Activated CD4-positive, alpha-beta T cell treated with anti-CD3 and anti-CD28 coated beads, Interleukin-2, amount 10 ng/mL, durations not matched to agents 24 days and 14 days (primary cell): ENCODE measurements around the gene FREM1. TPM values are rescaled to one million over a fixed set of nuclear protein-coding genes. Genes with fewer than 3 reads are reported as not detected.
"Not testable (repeated sequence)": the region's sequence is repeated elsewhere in the genome, so short reads cannot be mapped to it uniquely, and the experiment has no call there.

ENCODE experiments used
- DNase-seq: peaks from one replicate; pipeline ENCODE4 v3.0.0; 2022
- H3K27ac Mint-ChIP-seq: one replicate; pipeline ENCODE4 v1.8.0; 2022; ENCODE audit warnings: mild to moderate bottlenecking, mixed read lengths
- H3K27me3 Mint-ChIP-seq: one replicate; pipeline ENCODE4 v1.8.0; 2022; ENCODE audit warnings: mixed read lengths
- H3K36me3 Mint-ChIP-seq: one replicate; pipeline ENCODE4 v1.8.0; 2022; ENCODE audit warnings: low read depth, mild to moderate bottlenecking, mixed read lengths
- H3K4me1 Mint-ChIP-seq: one replicate; pipeline ENCODE4 v1.8.0; 2021; ENCODE audit warnings: mixed read lengths
- H3K4me3 Mint-ChIP-seq: one replicate; pipeline ENCODE4 v1.8.0; 2022; ENCODE audit warnings: mild to moderate bottlenecking, moderate library complexity, mixed read lengths
- H3K9me3 Mint-ChIP-seq: one replicate; pipeline ENCODE4 v1.8.0; 2021; ENCODE audit warnings: mixed read lengths
- intact Hi-C: fragments of 100-400 bp; cut with micrococcal nuclease; formaldehyde crosslinking; loops from one replicate; pipeline ENCODE4 v1.15.1; 2023
- total RNA-seq: library from RNA; stranded (reverse); gene quantifications from 2 replicates; pipeline ENCODE4 v1.2.3, GENCODE V29; 2022

Gene FREM1
- total RNA-seq, 1 donor from 2014 or later: not detected

GRCh38 chr9:14932231-14932630 lies 22.0 kb upstream of the FREM1 start:
- Mint-ChIP-seq H3K27me3 (peaks cover 3% of the 10 kb centered on the region), H3K4me1 (no peaks in the 10 kb centered on the region), H3K4me3 (no peak overlapping the region), H3K36me3 (no peaks in the 10 kb centered on the region), H3K27ac (no peak overlapping the region), H3K9me3 (no peaks in the 10 kb centered on the region)
- intact Hi-C loops: no loop called here
- no peak for DNase-seq

DNA sequence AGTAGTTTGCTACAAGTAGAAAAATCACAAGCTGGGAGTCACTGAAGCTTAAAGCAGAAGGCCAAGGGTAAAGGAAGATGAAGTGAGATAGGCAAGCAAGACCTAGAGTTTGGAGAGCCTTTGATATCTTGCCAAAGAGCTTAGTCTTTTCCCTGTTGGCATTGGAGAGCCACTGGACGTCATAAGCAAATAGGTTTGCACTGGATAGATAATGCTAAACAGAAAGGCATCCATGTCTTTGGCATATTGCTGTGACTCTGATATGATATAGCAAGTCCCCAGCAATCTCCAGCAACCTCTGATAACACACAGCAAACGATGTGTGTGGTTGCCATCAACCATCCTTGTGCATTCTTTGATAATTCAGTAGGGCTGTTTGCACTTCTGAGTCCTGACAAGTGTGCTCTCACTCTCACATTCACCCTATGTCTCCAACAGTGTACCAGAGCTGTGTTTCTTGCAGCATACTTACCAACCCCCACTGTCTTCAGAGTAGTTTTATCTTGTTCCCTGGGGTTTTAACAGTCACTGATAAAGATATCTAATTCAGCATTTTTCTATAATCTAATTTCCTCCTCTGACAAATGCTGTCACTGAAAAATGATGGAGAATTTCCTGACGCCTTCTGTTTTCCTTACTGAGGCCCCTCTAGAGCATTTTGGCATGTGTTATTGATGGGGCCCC lies 16.9 kb upstream of the FREM1 start:
- Mint-ChIP-seq H3K4me3 (no peak overlapping the region), H3K36me3 (no peaks in the 10 kb centered on the region), H3K27ac (no peak overlapping the region), H3K27me3 (no peaks in the 10 kb centered on the region), H3K4me1 (peaks cover 2% of the 10 kb centered on the region), H3K9me3 (no peaks in the 10 kb centered on the region)
- DNase-seq: no peak
- intact Hi-C loops: no loop called here

DNA sequence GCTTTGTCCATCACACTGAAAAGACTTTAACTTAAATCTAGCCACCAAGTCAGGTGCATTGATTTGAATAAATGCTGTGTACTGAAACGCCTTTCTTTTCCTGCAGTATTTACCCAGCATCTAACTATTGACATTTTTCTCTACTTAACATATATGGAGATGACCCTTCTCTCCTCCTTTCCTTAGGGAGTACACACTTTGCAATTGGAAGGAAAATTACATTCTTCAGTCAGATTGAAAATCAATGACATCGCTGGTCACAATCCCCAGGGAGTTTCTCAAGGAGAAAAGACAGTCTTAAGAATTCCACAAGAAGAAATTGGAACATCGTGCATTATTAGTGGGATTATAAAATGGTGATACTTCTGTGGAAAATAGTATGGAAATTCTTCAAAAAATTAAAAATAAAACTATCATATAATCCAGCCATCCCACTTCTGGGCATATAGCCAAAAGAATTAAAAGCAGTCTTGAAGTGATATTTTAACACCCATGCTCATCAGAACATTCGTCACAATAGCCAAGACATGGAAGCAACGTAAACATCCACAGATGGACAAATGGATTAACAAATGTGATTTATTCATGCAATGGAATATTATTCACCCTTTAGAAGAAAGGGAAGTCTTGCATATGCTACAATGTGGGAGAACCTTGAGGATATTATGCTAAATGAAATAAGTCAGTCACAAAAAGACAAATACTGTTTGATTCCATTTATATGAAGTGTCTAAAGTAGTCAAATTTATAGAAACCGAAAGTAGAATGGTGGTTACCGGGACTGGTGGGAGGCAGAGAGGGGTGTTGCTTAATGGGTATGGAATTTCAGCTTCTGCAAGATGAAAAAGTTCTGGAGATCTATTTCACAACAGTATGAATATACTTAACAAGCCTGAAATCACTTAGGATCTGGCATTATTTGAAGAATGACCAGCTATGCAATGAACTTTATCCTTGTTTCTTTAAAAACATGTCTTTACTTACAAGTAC lies 14.3 kb upstream of the FREM1 start:
- no peak for DNase-seq

DNA sequence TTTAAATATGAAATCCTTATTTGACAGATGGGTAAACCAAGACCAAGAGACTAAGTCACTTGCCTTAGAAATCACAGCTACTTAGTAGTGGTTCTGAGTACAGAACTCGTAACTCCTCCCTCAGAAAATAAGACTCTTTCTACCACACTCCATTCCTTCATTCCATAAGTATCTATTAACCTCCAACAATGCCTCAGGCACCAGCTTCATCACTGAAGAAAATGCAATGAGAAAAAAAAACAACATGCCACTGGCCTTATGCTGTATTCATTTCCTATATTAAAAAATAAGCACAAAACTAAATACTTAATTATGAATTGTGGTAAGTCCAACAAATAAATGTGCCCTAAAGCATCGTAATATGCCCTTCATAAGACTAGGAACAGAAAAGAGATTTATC lies 13.5 kb upstream of the FREM1 start:
- H3K4me1 Mint-ChIP-seq: peaks cover 2% of the 10 kb centered on the region
- H3K9me3 Mint-ChIP-seq: no peaks in the 10 kb centered on the region
- intact Hi-C loops: no loop called here
- H3K4me3 Mint-ChIP-seq: no peak overlapping the region
- H3K27ac Mint-ChIP-seq: no peak overlapping the region
- no peaks in the 10 kb centered on the region for H3K27me3 Mint-ChIP-seq
- DNase-seq: no peak
- no peaks in the 10 kb centered on the region for H3K36me3 Mint-ChIP-seq

More for the DNA sequence above, 14.3 kb upstream of the FREM1 start:
- Mint-ChIP-seq H3K4me1 (peaks cover 2% of the 10 kb centered on the region), H3K9me3 (no peaks in the 10 kb centered on the region), H3K27ac (no peak overlapping the region), H3K27me3 (no peaks in the 10 kb centered on the region), H3K36me3 (no peaks in the 10 kb centered on the region), H3K4me3 (no peak overlapping the region)
- intact Hi-C loops: no loop called here

GRCh38 chr9:14920805-14921204 lies 10.6 kb upstream of the FREM1 start:
- H3K9me3 Mint-ChIP-seq, H3K27ac Mint-ChIP-seq, H3K27me3 Mint-ChIP-seq, H3K4me1 Mint-ChIP-seq, H3K36me3 Mint-ChIP-seq, intact Hi-C loops, DNase-seq, H3K4me3 Mint-ChIP-seq: not testable (repeated sequence)

- intact Hi-C loops: no loop called here
Observed at GRCh38 chr9:14913366-14913765, 3.1 kb upstream of the FREM1 start.

DNA sequence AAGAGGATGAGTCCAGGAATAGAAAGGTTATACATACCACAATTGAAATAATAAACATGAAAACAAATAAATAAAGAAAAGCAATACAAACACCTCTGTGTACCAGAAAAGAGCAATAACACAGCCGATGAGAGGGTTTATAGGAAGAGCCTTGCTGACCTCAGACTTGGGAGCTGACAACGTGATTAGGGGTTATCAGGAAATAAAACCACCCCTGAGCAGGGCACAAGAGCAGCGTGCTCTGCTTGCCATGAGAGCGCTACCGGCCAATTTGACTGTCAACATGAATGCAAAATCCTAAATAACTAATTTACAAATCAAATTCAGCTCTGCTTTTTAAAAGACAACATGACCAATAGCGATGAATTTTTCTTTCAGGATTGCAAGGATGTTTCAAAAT lies 2.6 kb upstream of the FREM1 start:
- Mint-ChIP-seq H3K9me3 (no peaks in the 10 kb centered on the region), H3K4me1 (no peaks in the 10 kb centered on the region), H3K4me3 (no peak overlapping the region), H3K27me3 (peaks cover 13% of the 10 kb centered on the region), H3K27ac (no peak overlapping the region), H3K36me3 (no peaks in the 10 kb centered on the region)
- intact Hi-C loops: no loop called here
- no peak for DNase-seq

More at GRCh38 chr9:14913366-14913765, 3.1 kb upstream of the FREM1 start:
- Mint-ChIP-seq H3K27ac (no peak overlapping the region), H3K4me1 (no peaks in the 10 kb centered on the region), H3K9me3 (no peaks in the 10 kb centered on the region), H3K36me3 (no peaks in the 10 kb centered on the region), H3K27me3 (peaks cover 11% of the 10 kb centered on the region), H3K4me3 (no peak overlapping the region)
- DNase-seq: no peak

DNA sequence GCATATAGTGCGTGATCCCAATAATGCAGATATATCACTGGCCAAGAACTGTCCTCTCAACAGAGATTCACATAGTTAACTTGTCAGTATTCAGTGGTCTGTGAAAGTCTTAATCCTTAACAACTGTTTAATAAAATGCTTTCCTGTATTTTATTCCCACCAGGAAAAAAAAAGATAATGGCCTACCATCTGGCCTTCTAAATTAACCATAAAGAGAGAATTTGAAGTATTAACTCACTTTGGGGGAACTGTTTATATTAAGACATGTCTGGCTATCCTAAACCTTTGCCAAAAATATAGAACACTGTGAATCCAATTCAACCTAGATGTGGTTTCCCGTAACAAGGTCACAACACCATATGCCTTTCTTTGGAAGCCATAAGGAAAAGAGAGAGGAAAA lies 818 bp upstream of the FREM1 start:
- no peaks in the 10 kb centered on the region for H3K36me3 Mint-ChIP-seq
- no peak overlapping the region for H3K27ac Mint-ChIP-seq
- H3K4me3 Mint-ChIP-seq: no peak overlapping the region
- intact Hi-C loops: no loop called here
- DNase-seq: no peak
- no peaks in the 10 kb centered on the region for H3K9me3 Mint-ChIP-seq
- H3K27me3 Mint-ChIP-seq: peaks cover 13% of the 10 kb centered on the region
- no peaks in the 10 kb centered on the region for H3K4me1 Mint-ChIP-seq

DNA sequence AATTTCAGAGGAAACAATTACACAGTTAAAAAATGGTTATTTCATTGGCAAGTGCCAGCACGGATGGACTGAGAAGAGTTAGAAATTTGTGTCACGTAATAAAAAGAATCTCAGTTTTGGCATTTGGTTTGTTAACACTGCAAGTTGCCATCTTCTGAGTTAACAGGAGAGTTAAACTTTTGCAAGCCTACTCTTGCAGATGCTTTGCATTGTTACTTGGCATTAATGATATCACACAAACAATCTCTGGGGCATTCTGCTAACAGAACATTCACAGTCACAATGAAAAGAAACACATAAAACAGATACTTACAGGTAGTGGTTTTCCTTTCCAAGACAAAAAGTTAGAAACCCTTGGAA lies 647 bp downstream of the FREM1 start:
- Mint-ChIP-seq H3K27me3 (peaks cover 10% of the 10 kb centered on the region), H3K27ac (no peak overlapping the region), H3K4me3 (no peak overlapping the region), H3K4me1 (no peaks in the 10 kb centered on the region), H3K36me3 (no peaks in the 10 kb centered on the region), H3K9me3 (no peaks in the 10 kb centered on the region)
- no peak for DNase-seq
- intact Hi-C loops: no loop called here

DNA sequence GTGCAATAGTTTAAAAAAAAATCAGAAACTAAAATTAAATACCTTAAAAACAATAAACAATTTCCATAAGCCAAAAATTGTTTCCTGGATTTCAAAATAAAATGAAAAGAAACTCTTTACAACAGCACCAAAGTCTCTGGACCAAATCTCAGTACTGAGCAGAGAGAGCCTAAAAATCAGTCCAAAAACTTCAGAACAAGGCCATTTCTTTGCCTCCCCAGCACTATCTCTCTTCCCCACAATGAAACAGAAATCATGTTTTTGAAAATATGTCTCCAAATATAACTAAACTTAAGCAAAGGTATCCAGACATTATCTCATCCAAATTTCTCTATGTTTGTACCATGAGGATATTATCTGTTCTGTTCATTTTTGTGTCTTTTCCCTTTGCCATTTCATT lies 1.0 kb downstream of the FREM1 start:
- H3K9me3 Mint-ChIP-seq: no peaks in the 10 kb centered on the region
- no peak overlapping the region for H3K4me3 Mint-ChIP-seq
- peaks cover 10% of the 10 kb centered on the region for H3K27me3 Mint-ChIP-seq
- H3K4me1 Mint-ChIP-seq: no peaks in the 10 kb centered on the region
- H3K36me3 Mint-ChIP-seq: no peaks in the 10 kb centered on the region
- intact Hi-C loops: no loop called here
- no peak for DNase-seq
- H3K27ac Mint-ChIP-seq: no peak overlapping the region

DNA sequence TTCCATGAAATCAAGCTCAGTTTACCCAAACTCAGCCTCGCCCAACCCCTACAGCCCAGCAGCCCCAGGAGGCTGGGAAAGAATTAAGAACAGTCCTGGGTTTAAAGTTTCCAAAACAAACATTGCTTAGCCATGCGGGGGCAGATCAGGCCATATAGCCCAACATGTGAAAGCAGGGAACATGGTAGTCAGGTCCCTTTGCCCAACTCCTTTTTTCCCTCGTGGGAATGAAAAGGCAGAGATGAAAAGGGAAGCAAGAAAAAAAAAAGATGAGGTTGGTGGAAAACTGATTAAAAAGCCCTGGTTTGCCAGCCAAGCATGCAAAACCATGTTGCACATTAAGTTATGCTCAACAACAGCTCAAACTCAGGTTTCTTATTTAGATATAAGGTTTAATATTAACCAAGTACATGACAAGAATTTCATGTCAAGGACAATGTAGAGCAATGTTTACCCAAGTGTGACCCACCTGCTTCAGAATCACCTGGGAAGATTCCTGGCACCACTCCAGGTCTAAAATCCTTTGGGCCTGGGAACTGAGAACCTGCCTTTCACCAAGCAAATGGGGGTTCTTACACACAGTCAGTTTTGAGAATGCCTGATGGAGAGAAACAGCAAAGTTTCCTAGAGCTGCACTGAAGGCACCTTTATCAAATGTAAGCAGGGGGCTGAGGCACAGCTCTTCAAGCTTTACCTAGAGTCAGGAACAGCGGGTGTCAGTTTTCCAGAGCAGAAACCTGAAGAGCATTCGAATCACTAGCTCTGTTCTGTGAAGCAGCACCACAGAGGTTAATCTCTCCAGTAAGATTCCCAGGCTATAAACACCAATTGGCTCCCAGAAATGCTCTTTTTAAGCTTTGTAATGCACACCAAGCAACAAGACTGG lies 1.7 kb downstream of the FREM1 start:
- H3K27ac Mint-ChIP-seq: no peak overlapping the region
- intact Hi-C loops: no loop called here
- peaks cover 10% of the 10 kb centered on the region for H3K27me3 Mint-ChIP-seq
- no peaks in the 10 kb centered on the region for H3K36me3 Mint-ChIP-seq
- H3K4me3 Mint-ChIP-seq: no peak overlapping the region
- H3K4me1 Mint-ChIP-seq: no peaks in the 10 kb centered on the region
- H3K9me3 Mint-ChIP-seq: no peaks in the 10 kb centered on the region
- no peak for DNase-seq

- H3K4me1 Mint-ChIP-seq: no peaks in the 10 kb centered on the region
- intact Hi-C loops: no loop called here
- no peak overlapping the region for H3K27ac Mint-ChIP-seq
- H3K27me3 Mint-ChIP-seq: peaks cover 6% of the 10 kb centered on the region
- H3K36me3 Mint-ChIP-seq: no peaks in the 10 kb centered on the region
- no peak for DNase-seq
- no peaks in the 10 kb centered on the region for H3K9me3 Mint-ChIP-seq
- no peak overlapping the region for H3K4me3 Mint-ChIP-seq
Observed at GRCh38 chr9:14907696-14908095, 2.5 kb downstream of the FREM1 start.

GRCh38 chr9:14907360-14907685 lies 2.9 kb downstream of the FREM1 start:
- Mint-ChIP-seq H3K27ac (no peak overlapping the region), H3K9me3 (no peaks in the 10 kb centered on the region), H3K4me1 (no peaks in the 10 kb centered on the region), H3K27me3 (peaks cover 5% of the 10 kb centered on the region), H3K36me3 (no peaks in the 10 kb centered on the region), H3K4me3 (no peak overlapping the region)
- no peak for DNase-seq
- intact Hi-C loops: no loop called here
